Activated T-cell treated with anti-CD3 and anti-CD28 coated beads, Interleukin-2, amount 50 U/mL, for 72 hours (primary cell): ENCODE results near the gene NSF. TPM values are rescaled to one million over a fixed set of nuclear protein-coding genes. Genes with fewer than 3 reads are reported as not detected.
"Not testable (repeated sequence)": the region's sequence is repeated elsewhere in the genome, so short reads cannot be mapped to it uniquely, and the experiment has no call there.

Experiments
- ATAC-seq, 2 donors: fragments of 150-1000 bp; cut with Tn5 transposase; replicated peaks in 1 of 2; 2 replicates each; pipeline ENCODE4 v1.10.0; 2021; ENCODE audit warnings: moderate library complexity in 2 of 2, mild to moderate bottlenecking in 1 of 2
- DNase-seq, 2 donors: peaks; one replicate each; pipeline ENCODE4 v3.0.0; 2021 to 2022; ENCODE audit warnings: mixed read lengths in 1 of 2
- H3K27ac Mint-ChIP-seq: one replicate; pipeline ENCODE4 v1.8.0; 2022; ENCODE audit warnings: mild to moderate bottlenecking, moderate library complexity, mixed read lengths
- H3K27me3 Mint-ChIP-seq: one replicate; pipeline ENCODE4 v1.8.0; 2022; ENCODE audit warnings: low read depth, mixed read lengths
- H3K36me3 Mint-ChIP-seq, 2 donors: one replicate each; pipeline ENCODE4 v1.8.0; 2022; ENCODE audit warnings: mixed read lengths in 2 of 2, mild to moderate bottlenecking in 1 of 2; ENCODE audit not compliant: insufficient read depth in 2 of 2
- H3K4me1 Mint-ChIP-seq: one replicate; pipeline ENCODE4 v1.8.0; 2022; ENCODE audit warnings: low read depth, mixed read lengths
- H3K4me3 Mint-ChIP-seq, 2 donors: one replicate each; pipeline ENCODE4 v1.8.0; 2022; ENCODE audit warnings: mild to moderate bottlenecking in 2 of 2, mixed read lengths in 2 of 2, moderate library complexity in 2 of 2
- H3K9me3 Mint-ChIP-seq, 2 donors: one replicate each; pipeline ENCODE4 v1.8.0; 2022; ENCODE audit warnings: mixed read lengths in 2 of 2
- total RNA-seq, 2 donors: library from RNA; stranded (reverse); gene quantifications; one replicate each; pipeline ENCODE4 v1.2.3, GENCODE V29; 2022

NSF gene
- total RNA-seq, 2 donors from 2014 or later = 34.3 to 43.1 TPM

DNA sequence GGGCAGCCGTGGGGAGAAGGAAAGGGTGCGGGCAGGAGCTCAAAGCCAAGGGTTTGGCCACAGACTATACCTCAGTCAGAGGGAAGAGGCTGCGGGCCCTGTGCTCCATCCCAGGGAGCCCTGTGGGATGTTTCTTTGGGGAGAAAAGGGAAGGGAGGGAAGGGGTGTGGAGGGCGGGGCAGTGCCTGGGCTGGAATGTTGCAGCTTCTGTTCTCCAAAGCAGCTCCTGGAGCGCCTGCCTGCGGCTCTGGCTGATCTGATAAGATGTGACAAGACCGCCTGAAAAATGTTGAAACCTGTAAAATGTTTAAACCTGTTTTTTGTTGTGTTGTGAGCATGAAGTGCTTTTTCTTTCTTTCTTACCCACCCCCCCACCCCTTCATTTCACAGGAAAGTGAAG is 195.2 kb downstream of the NSF start:
- H3K36me3 Mint-ChIP-seq = no peaks in the 10 kb centered on the region

DNA sequence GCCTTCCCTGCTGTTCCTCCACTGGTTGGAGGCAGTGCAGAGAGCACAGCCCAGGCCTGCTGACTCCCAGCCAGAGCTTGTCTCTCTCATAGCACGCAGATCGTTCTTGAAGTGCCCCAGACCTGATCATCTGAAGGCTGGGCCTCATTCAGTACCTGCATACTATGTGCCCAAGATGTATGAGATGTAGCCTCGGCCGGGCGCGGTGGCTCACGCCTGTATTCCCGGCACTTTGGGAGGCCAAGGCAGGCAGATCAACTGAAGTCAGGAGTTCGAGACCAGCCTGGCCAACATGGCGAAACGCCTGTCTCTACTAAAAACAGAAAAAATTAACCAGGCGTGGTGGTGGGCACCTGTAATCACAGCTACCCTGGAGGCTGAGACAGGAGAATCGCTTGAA is 197.0 kb downstream of the NSF start:
- no peaks in the 10 kb centered on the region for H3K9me3 Mint-ChIP-seq
- no peak for ATAC-seq

More for the DNA sequence above, 195.2 kb downstream of the NSF start:
- Mint-ChIP-seq H3K27me3 (peaks cover 10% of the 10 kb centered on the region), H3K4me3 (no peak overlapping the region), H3K27ac (no peak overlapping the region), H3K9me3 (no peaks in the 10 kb centered on the region), H3K4me1 (no peaks in the 10 kb centered on the region)
- ATAC-seq (no peak), DNase-seq (no peak)

DNA sequence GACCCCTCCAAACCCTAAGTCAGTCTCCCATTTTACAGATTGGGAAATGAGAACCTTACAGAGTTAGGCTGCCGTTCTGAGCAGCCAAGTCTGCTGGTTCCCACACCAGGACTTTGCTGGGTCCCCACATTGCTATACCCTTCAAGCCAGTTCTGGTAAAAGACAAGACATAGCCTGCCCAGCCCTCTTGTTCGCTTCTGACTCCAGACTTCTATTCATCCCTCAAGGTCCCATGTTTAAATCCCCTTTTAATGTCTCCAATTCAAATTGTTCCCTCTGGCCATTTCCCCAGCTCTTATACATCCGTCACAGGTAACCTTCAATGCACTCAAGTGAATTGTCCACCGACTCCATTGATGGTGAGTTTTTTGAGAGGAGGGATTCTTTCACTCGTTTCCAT is 197.8 kb downstream of the NSF start:
- Mint-ChIP-seq H3K4me3 (no peak overlapping the region), H3K27ac (no peak overlapping the region), H3K36me3 (no peaks in the 10 kb centered on the region), H3K4me1 (no peaks in the 10 kb centered on the region), H3K9me3 (no peaks in the 10 kb centered on the region), H3K27me3 (peaks cover 15% of the 10 kb centered on the region)
- ATAC-seq = no peak
- no peak for DNase-seq

More for the DNA sequence above, 197.0 kb downstream of the NSF start:
- no peak for DNase-seq
- Mint-ChIP-seq H3K27me3 (peaks cover 15% of the 10 kb centered on the region), H3K36me3 (no peaks in the 10 kb centered on the region), H3K27ac (no peak overlapping the region), H3K4me1 (no peaks in the 10 kb centered on the region), H3K4me3 (no peak overlapping the region)

DNA sequence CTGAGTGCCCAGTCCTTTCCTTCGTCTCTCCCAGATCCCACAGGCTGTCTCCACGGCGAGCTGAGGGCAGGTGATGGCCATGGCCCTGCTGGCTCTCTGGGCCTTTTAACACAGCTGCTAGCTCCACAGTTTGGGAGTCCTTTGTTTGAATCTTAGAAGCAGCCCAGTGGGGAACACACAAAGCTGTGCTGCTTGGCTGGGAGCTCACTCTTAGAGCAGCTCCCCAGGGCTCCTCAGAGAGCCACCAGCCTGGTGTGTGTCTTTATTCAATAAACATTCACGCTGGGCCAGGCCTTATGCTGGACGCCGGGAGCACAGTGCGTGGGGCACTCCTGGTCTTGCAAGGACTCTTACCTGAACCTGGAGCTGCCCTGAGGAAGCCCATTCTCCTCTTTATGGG is 198.3 kb downstream of the NSF start:
- peaks cover 20% of the 10 kb centered on the region for H3K27me3 Mint-ChIP-seq
- H3K9me3 Mint-ChIP-seq = no peaks in the 10 kb centered on the region
- no peak overlapping the region for H3K4me3 Mint-ChIP-seq
- ATAC-seq (no peak), DNase-seq (no peak)
- H3K27ac Mint-ChIP-seq = no peak overlapping the region
- H3K4me1 Mint-ChIP-seq = no peaks in the 10 kb centered on the region
- H3K36me3 Mint-ChIP-seq = no peaks in the 10 kb centered on the region

DNA sequence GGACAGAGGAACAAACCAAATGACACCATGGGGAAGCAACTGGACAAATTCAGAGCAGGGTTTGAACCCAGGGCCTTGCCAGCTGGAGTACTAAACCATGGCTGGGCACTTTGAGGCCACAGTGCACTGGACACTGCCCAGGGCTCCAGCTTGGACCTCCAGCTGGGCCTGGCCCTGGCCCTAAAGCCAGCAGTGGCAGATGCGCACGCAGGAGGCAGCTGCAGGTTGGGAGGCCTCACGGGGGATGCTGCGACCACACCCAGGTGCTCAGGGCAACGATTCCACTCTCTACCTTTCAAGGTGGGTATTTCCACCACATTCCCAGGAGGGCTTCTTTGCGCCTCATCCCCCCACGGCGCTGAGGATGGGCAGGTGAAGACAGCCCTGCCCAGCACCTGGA is 199.1 kb downstream of the NSF start:
- H3K9me3 Mint-ChIP-seq = no peaks in the 10 kb centered on the region
- H3K27ac Mint-ChIP-seq = no peak overlapping the region
- H3K4me3 Mint-ChIP-seq = no peak overlapping the region
- no peaks in the 10 kb centered on the region for H3K4me1 Mint-ChIP-seq
- no peak for DNase-seq
- ATAC-seq = no peak
- H3K36me3 Mint-ChIP-seq = no peaks in the 10 kb centered on the region
- H3K27me3 Mint-ChIP-seq = peaks cover 22% of the 10 kb centered on the region

DNA sequence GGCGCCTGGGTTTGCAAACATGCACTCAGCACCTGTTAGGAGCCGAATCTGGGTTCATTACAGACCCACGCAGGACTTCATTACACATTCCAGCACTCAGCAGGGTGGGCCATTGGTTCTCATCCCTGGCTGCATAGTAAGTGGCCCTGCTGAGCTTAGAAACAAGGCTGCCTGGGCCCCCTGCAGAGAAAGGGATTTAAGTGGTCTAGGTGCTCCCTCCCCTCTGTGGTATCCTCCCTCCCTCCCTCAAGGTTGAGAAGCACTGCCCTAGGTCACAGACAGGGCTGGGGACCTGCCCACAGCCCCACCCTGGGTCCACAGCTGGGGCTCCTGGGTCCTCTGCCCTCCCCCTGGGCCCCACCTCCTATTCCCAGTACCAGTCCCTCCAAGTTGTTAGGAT is 199.7 kb downstream of the NSF start:
- no peaks in the 10 kb centered on the region for H3K9me3 Mint-ChIP-seq
- H3K27ac Mint-ChIP-seq = no peak overlapping the region
- no peaks in the 10 kb centered on the region for H3K4me1 Mint-ChIP-seq
- no peak for ATAC-seq
- H3K4me3 Mint-ChIP-seq = no peak overlapping the region
- DNase-seq = no peak
- no peaks in the 10 kb centered on the region for H3K36me3 Mint-ChIP-seq
- H3K27me3 Mint-ChIP-seq = peaks cover 22% of the 10 kb centered on the region

DNA sequence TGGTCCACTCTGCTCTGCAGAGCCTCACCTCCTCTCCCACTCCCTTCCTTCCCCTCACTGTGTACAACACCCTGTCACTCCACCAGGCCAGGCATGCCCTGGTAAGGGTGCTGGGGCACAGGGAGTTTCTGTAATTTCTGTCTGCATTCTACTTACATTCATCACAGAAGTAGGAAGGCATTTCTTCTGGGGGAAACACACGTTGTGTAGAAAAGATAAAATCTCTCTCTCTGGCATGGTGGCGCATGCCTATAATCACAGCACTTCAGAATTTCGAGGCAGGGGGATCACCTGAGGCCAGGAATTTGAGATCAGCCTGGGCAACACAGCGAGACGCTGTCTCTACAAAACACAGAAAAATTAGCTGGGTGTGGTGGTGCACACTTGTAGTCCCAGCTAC is 201.1 kb downstream of the NSF start:
- H3K27me3 Mint-ChIP-seq = peaks cover 22% of the 10 kb centered on the region
- H3K4me1 Mint-ChIP-seq = no peaks in the 10 kb centered on the region
- no peaks in the 10 kb centered on the region for H3K9me3 Mint-ChIP-seq
- H3K27ac Mint-ChIP-seq = no peak overlapping the region
- no peaks in the 10 kb centered on the region for H3K36me3 Mint-ChIP-seq
- H3K4me3 Mint-ChIP-seq = no peak overlapping the region
- no peak for DNase-seq
- no peak for ATAC-seq

DNA sequence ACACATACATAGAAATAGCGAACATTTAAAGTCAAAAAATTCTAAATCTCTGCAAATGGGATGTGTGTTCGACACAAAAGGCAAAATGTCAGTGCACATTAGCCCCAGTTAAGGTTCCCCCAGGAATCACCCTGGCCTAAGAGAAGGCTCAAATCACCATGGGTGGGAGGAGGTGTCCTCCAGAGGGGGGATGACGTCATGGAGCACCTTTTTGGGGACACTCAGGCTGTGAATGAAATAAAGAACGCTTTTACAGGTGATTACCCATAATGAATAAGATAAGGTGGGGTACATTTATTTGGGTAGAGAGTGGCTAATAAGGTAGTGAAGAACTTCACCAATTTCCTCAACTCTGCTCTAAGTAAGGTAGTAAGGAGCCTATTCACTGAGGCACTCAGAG is 201.6 kb downstream of the NSF start:
- Mint-ChIP-seq H3K4me1 (no peaks in the 10 kb centered on the region), H3K9me3 (no peaks in the 10 kb centered on the region), H3K27me3 (peaks cover 22% of the 10 kb centered on the region), H3K27ac (no peak overlapping the region), H3K36me3 (no peaks in the 10 kb centered on the region), H3K4me3 (no peak overlapping the region)
- ATAC-seq (no peak), DNase-seq (no peak)

DNA sequence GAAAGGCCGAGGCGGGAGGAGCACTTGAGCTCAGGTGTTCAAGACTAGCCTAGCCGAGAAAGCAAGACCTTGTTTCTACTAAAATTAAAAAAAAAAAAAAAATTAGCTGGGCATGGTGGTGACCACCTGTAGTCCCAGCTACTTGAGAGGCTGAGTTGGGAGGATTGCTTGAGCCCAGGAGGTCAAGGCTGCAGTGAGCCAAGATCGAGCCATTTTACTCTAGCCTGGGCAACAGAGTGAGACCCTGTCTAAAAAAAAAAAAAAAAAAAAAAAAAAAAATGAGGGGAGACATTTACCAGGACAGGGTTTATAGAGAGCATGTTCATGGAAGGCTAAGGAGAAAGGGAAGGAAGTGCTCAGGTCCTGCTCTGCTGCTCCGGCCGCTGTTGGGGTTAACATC is 202.6 kb downstream of the NSF start:
- not testable (repeated sequence) for H3K4me1 Mint-ChIP-seq, DNase-seq, H3K9me3 Mint-ChIP-seq, H3K4me3 Mint-ChIP-seq, H3K36me3 Mint-ChIP-seq, H3K27ac Mint-ChIP-seq, ATAC-seq
- H3K27me3 Mint-ChIP-seq = peaks cover 22% of the 10 kb centered on the region

DNA sequence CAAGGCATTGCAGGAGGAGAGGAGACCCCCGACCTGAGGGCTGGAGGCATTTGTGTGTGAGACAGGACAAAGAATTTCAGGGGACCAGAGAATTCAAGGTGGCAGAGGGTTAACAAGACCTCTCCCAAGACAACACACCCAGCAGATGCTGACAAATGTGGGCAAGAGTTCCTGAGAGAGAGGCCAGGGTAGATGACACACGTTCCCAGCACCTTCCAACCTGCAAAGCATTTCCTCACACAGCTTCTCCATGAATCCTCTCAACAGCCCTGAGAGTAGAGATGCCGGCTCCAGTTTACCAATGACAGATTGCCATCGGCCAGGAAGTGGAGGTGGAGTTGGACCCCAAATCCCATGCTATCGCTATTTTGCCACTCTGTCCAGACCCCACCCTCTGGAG is 203.1 kb downstream of the NSF start:
- no peak overlapping the region for H3K4me3 Mint-ChIP-seq
- no peaks in the 10 kb centered on the region for H3K4me1 Mint-ChIP-seq
- no peaks in the 10 kb centered on the region for H3K36me3 Mint-ChIP-seq
- H3K27ac Mint-ChIP-seq = no peak overlapping the region
- H3K27me3 Mint-ChIP-seq = peaks cover 22% of the 10 kb centered on the region
- DNase-seq (no peak), ATAC-seq (no peak)
- no peaks in the 10 kb centered on the region for H3K9me3 Mint-ChIP-seq

DNA sequence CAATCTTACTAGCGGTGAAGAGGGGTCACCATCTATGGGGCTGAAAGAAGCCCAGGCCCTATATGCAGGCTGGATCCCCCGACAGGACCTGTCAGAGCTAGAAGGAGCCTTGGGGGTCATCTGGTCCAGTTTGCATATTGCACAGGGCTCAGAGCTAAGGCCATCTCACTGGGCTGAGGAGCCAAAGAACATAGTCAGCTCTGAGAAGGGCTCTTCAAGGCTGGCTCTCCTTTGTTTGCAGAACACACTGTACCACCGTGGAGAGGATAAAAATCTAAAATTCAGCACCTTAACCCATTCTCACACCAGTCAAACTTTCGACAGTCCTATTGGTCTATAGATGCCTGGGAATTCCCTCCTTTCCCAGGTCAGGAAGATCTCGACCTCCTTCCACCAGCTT is 203.8 kb downstream of the NSF start:
- peaks cover 22% of the 10 kb centered on the region for H3K27me3 Mint-ChIP-seq
- ATAC-seq (no peak), DNase-seq (no peak)
- H3K4me1 Mint-ChIP-seq = no peaks in the 10 kb centered on the region
- H3K4me3 Mint-ChIP-seq = no peak overlapping the region
- H3K9me3 Mint-ChIP-seq = no peaks in the 10 kb centered on the region
- no peaks in the 10 kb centered on the region for H3K36me3 Mint-ChIP-seq
- H3K27ac Mint-ChIP-seq = no peak overlapping the region

DNA sequence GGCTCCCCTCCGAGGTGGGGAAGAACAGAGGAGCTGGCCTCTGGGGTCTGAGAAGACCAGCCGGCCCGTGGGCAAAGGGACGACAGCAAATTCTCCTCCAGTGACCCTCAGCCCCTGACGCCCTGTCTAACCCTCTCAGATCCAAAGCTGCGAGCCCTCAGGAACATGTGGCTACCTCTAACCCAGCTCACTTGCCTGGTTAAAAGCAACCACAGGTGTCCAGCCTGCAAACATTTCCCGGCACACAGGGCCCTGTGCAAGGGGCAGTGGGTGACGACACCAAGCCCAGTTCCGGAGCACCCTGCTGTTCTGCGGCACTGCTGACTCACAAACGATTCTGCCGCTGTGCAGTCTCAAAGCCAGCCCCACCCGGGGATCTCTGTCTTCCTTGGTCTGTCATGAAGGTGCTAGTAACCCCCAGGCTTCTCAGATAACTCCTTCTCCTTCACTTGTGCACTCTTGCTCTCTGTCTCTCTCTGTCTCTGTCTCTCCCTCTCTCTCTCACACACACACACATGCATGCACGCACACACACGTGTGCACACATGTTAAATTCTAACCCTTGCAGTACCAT is 205.0 kb downstream of the NSF start:
- ATAC-seq = no peak
- no peak overlapping the region for H3K4me3 Mint-ChIP-seq
- no peaks in the 10 kb centered on the region for H3K4me1 Mint-ChIP-seq
- H3K27ac Mint-ChIP-seq = no peak overlapping the region
- peaks cover 14% of the 10 kb centered on the region for H3K27me3 Mint-ChIP-seq
- H3K36me3 Mint-ChIP-seq = no peaks in the 10 kb centered on the region
- DNase-seq = no peak
- H3K9me3 Mint-ChIP-seq = no peaks in the 10 kb centered on the region

DNA sequence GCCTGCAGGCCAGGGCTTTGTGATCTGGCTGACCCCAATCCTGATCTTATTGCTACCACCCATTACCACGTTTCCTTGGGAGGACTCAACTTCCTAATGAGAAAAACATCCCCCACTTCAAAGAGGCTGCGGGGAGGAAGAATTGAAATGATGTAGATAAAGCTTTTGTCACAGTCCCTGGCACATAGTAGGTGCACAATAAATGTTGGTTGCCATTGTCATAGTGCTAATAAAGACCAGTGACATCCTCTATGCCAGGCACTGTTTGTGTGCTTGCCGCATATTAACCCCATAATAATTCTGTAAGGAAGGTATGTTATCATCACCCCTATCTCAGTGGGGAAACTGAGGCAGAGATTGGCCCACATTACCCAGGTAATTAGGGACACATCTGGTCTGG is 205.6 kb downstream of the NSF start:
- peaks cover 8% of the 10 kb centered on the region for H3K27me3 Mint-ChIP-seq
- H3K4me1 Mint-ChIP-seq = no peaks in the 10 kb centered on the region
- no peaks in the 10 kb centered on the region for H3K36me3 Mint-ChIP-seq
- DNase-seq (no peak), ATAC-seq (no peak)
- H3K27ac Mint-ChIP-seq = no peak overlapping the region
- H3K4me3 Mint-ChIP-seq = no peak overlapping the region
- H3K9me3 Mint-ChIP-seq = peaks cover 0 to 2% of the 10 kb centered on the region in 2 donors

DNA sequence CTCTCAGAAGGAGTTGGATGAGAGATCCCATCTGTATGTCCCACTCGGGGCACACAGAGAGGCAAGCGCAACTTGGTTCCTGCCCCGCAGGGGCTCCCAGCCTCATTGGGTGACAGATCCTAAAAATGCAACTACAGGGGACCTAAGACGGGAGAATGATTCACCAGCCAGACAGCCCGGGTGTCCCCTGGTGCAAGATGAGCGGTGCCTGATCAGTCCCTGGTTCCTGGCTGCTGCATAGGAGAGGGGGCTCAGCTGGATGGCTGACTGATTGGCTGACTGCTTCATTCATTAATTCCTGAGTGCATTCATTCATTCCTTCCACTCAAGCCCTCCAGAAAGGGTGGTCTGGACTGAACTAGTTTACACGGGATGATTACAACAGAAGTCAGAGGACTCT is 206.1 kb downstream of the NSF start:
- no peaks in the 10 kb centered on the region for H3K4me1 Mint-ChIP-seq

More for the DNA sequence above, 206.1 kb downstream of the NSF start:
- H3K9me3 Mint-ChIP-seq = peaks cover 0 to 2% of the 10 kb centered on the region in 2 donors
- H3K27ac Mint-ChIP-seq = no peak overlapping the region
- no peak overlapping the region for H3K4me3 Mint-ChIP-seq
- no peak for ATAC-seq
- DNase-seq = no peak
- no peaks in the 10 kb centered on the region for H3K36me3 Mint-ChIP-seq
- peaks cover 7% of the 10 kb centered on the region for H3K27me3 Mint-ChIP-seq
